SK-N-SH (cell line): ENCODE results near the gene AFAP1L1. TPM values are rescaled to one million over a fixed set of nuclear protein-coding genes. Genes with fewer than 3 reads are reported as not detected.

Experiments used
- CTCF ChIA-PET: fragments of 300-600, 350-600 bp; formaldehyde crosslinking; extraction: SDS; loops from one replicate; lab custom pipeline; 2021; lab: Yijun Ruan, JAX
- POLR2A ChIA-PET: fragments of 350-600 bp; sonication (Branson Sonifier 250); formaldehyde crosslinking; extraction: SDS; loops from one replicate; lab custom pipeline; 2020; ENCODE audit warnings: antibody characterized with exemption, inconsistent platforms; lab: Yijun Ruan, JAX
- DNase-seq: peaks from one replicate; pipeline ENCODE4 v3.0.0; 2012
- H2AFZ ChIP-seq: fragments of 200-600 bp; sonication (generic); 2 replicates; pipeline ENCODE4 v1.8.1; 2016; ENCODE audit warnings: antibody characterized with exemption, mild to moderate bottlenecking, low read depth
- H3F3A ChIP-seq: fragments of 200-600 bp; sonication (generic); replicated peaks from 2 replicates; pipeline ENCODE3; 2016; ENCODE audit warnings: antibody characterized with exemption, mild to moderate bottlenecking; ENCODE audit not compliant: insufficient read depth
- H3K27ac ChIP-seq, 2 experiments: fragments of 200-500 bp in 1 of 2; fragments of 200-600 bp in 1 of 2; sonication (Bioruptor generic) in 1 of 2; sonication (generic), shearing (Covaris generic) in 1 of 2; 2 replicates each; pipeline versions ENCODE4 v1.5.1 to v1.6.1; 2014 to 2016; ENCODE audit warnings: low read depth in 2 of 2, inconsistent platforms in 1 of 2, low read length in 1 of 2, mild to moderate bottlenecking in 1 of 2, mixed read lengths in 1 of 2
- H3K27me3 ChIP-seq: fragments of 200-600 bp; sonication (generic), shearing (Covaris generic); 2 replicates; pipeline ENCODE4 v1.6.1; 2016; ENCODE audit warnings: mixed run types; ENCODE audit not compliant: insufficient read depth
- H3K36me3 ChIP-seq, 2 experiments: fragments of 200-500 bp in 1 of 2; fragments of 200-600 bp in 1 of 2; sonication (Bioruptor generic) in 1 of 2; sonication (generic) in 1 of 2; replicated peaks in 1 of 2; 2 replicates each; pipeline versions ENCODE3 to v1.5.1; 2014 to 2016; ENCODE audit warnings: low read length in 1 of 2, mild to moderate bottlenecking in 1 of 2; ENCODE audit not compliant: insufficient read depth in 2 of 2, control insufficient read depth in 1 of 2
- H3K4me1 ChIP-seq, 2 experiments: fragments of 200-500 bp in 1 of 2; fragments of 200-600 bp in 1 of 2; sonication (Bioruptor generic) in 1 of 2; sonication (generic), shearing (Covaris generic) in 1 of 2; 2 replicates each; pipeline versions ENCODE4 v1.5.1 to v1.6.1; 2014 to 2016; ENCODE audit warnings: low read depth in 1 of 2, low read length in 1 of 2, mixed run types in 1 of 2; ENCODE audit not compliant: insufficient read depth in 2 of 2, control insufficient read depth in 1 of 2
- H3K4me2 ChIP-seq: fragments of 200-600 bp; sonication (generic), shearing (Covaris generic); 2 replicates; pipeline ENCODE4 v1.6.1; 2017; ENCODE audit warnings: mixed run types
- H3K4me3 ChIP-seq, 2 experiments: fragments of 200-500 bp in 1 of 2; fragments of 200-600 bp in 1 of 2; sonication (Bioruptor generic) in 1 of 2; sonication (generic), shearing (Covaris generic) in 1 of 2; 2 replicates each; pipeline versions ENCODE4 v1.5.1 to v1.8.1; 2014 to 2016; ENCODE audit warnings: low read depth in 2 of 2, inconsistent platforms in 1 of 2, low read length in 1 of 2, mild to moderate bottlenecking in 1 of 2, mixed read lengths in 1 of 2, moderate library complexity in 1 of 2
- H3K79me2 ChIP-seq: fragments of 200-600 bp; sonication (generic); 2 replicates; pipeline ENCODE4 v1.8.1; 2017; ENCODE audit warnings: mild to moderate bottlenecking; ENCODE audit not compliant: insufficient read depth
- H3K9ac ChIP-seq: fragments of 200-600 bp; sonication (generic); 2 replicates; pipeline ENCODE4 v1.6.1; 2017; ENCODE audit warnings: mixed run types
- H3K9me2 ChIP-seq: fragments of 200-600 bp; sonication (generic); 2 replicates; pipeline ENCODE4 v1.6.1; 2017; ENCODE audit warnings: mixed run types
- H3K9me3 ChIP-seq: fragments of 200-600 bp; sonication (generic); 2 replicates; pipeline ENCODE4 v1.6.1; 2017; ENCODE audit warnings: mixed run types, mild to moderate bottlenecking, moderate library complexity
- H4K20me1 ChIP-seq: fragments of 200-600 bp; sonication (generic); 2 replicates; pipeline ENCODE4 v1.6.1; 2017; ENCODE audit warnings: mild to moderate bottlenecking, mixed run types; ENCODE audit not compliant: insufficient read depth
- ELF1 ChIP-seq: IDR thresholded peaks from 2 replicates; pipeline ENCODE4 v1.4.0; 2012
- EP300 ChIP-seq, 2 experiments: IDR thresholded peaks; 2 replicates each; pipeline versions ENCODE4 v1.4.0 to v1.6.1; 2012; ENCODE audit warnings: borderline replicate concordance in 1 of 2, low read depth in 1 of 2, low read length in 1 of 2
- EZH2phosphoT487 ChIP-seq: fragments of 200-600 bp; sonication (generic); IDR thresholded peaks from 2 replicates; pipeline ENCODE4 v1.6.1; 2017; ENCODE audit warnings: low read depth, mixed run types, mild to moderate bottlenecking, antibody characterized with exemption, moderate library complexity, borderline replicate concordance
- FOSL2 ChIP-seq: IDR thresholded peaks from 2 replicates; pipeline ENCODE4 v1.4.0; 2012; ENCODE audit warnings: low read depth, mild to moderate bottlenecking, moderate library complexity, borderline replicate concordance
- GABPA ChIP-seq: IDR thresholded peaks from 2 replicates; pipeline ENCODE4 v1.4.0; 2012; ENCODE audit warnings: low read depth, mild to moderate bottlenecking
- MEF2A ChIP-seq: IDR thresholded peaks from 2 replicates; pipeline ENCODE4 v1.4.0; 2012; ENCODE audit warnings: low read depth, borderline replicate concordance
- POLR2AphosphoS5 ChIP-seq: IDR thresholded peaks from 2 replicates; pipeline ENCODE4 v1.6.1; 2012; ENCODE audit warnings: low read depth, low read length
- RAD21 ChIP-seq: IDR thresholded peaks from 2 replicates; pipeline ENCODE4 v1.6.1; 2012; ENCODE audit warnings: mild to moderate bottlenecking, low read length
- RCOR1 ChIP-seq: fragments of 150-350 bp; IDR thresholded peaks from 2 replicates; pipeline ENCODE4 v1.6.1; 2017; ENCODE audit warnings: antibody characterized with exemption, low read length
- RFX5 ChIP-seq: IDR thresholded peaks from 2 replicates; pipeline ENCODE4 v1.6.1; 2012; ENCODE audit warnings: mild to moderate bottlenecking, improper control_type of control experiment, low read length
- WGBS: methylation state at CpG from one replicate; pipeline ENCODE4 v1.1.6; 2017; ENCODE audit warnings: low lambda C conversion rate; 5-methylcytosine and 5-hydroxymethylcytosine counted together
- polyA plus RNA-seq, 3 experiments: library from polyadenylated mRNA; depleted of rRNA; stranded (reverse); fragments of >200 nt; gene quantifications; 2 replicates each; pipeline ENCODE4 v1.2.3, GENCODE V29; 2012
- TF ChIP-seq, protein P1 (sequence below): fragments of 200-600 bp; sonication (generic); IDR thresholded peaks from 2 replicates; pipeline ENCODE4 v1.6.1; 2017; ENCODE audit warnings: antibody characterized with exemption, mild to moderate bottlenecking, moderate library complexity
- TF ChIP-seq, protein P2 (sequence below): IDR thresholded peaks from 2 replicates; pipeline ENCODE4; 2012
- TF ChIP-seq, protein P3 (sequence below): IDR thresholded peaks from 2 replicates; pipeline ENCODE4 v1.4.0; 2012; ENCODE audit warnings: low read depth, borderline replicate concordance
- TF ChIP-seq, protein P4 (sequence below): IDR thresholded peaks from 2 replicates; pipeline ENCODE4 v1.6.1; 2012; ENCODE audit warnings: mild to moderate bottlenecking, low read depth, low read length, moderate library complexity

The AFAP1L1 gene
- polyA plus RNA-seq, 1 of the 3 experiments (the other 2 are of a cell fraction): 0.82 TPM

DNA sequence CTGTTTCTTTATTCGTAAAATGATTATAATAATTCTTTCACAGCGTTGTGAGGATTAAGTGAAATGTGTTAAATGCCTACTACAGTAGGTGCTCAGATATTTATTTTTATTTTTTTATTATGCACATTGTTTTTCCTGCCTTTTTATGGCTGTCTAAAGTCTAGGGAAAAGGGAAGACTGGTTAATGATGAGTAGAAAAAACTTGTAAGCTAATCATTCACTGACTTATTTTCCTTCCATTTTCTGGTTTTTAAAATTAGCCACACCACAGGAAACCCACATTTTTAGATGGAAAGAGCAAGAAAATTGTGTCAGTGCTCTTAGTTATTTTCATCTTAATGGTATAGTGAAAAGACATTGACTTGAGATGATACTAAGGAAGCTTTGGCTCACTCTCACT lies 82.3 kb downstream of the AFAP1L1 start (continued):
- TF ChIP-seq, protein P1, sequence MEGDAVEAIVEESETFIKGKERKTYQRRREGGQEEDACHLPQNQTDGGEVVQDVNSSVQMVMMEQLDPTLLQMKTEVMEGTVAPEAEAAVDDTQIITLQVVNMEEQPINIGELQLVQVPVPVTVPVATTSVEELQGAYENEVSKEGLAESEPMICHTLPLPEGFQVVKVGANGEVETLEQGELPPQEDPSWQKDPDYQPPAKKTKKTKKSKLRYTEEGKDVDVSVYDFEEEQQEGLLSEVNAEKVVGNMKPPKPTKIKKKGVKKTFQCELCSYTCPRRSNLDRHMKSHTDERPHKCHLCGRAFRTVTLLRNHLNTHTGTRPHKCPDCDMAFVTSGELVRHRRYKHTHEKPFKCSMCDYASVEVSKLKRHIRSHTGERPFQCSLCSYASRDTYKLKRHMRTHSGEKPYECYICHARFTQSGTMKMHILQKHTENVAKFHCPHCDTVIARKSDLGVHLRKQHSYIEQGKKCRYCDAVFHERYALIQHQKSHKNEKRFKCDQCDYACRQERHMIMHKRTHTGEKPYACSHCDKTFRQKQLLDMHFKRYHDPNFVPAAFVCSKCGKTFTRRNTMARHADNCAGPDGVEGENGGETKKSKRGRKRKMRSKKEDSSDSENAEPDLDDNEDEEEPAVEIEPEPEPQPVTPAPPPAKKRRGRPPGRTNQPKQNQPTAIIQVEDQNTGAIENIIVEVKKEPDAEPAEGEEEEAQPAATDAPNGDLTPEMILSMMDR: no peak
- TF ChIP-seq RAD21 (no peak), RCOR1 (no peak), RFX5 (no peak), ELF1 (no peak), GABPA (no peak)

DNA sequence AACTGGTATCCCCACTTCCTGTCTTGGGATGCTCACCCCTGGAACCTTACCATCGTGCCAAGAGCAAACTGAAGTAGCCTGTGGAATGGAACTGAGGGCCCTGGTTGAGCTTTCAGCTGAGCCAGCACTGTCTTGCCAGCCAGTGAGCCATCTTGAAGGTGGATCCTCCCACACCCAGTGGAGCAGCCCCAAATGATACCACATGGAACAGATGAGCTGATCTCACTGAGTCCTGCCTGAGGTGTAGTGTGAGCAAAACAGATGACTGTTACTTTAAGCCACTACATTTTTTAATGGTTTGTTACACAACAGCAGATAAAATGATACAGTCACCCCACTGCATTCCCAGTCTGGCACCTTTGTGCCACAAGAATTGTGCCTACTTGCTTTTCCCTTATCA lies 84.0 kb downstream of the AFAP1L1 start:
- H3K79me2 ChIP-seq: peaks cover 20% of the 10 kb centered on the region; the same call in 1 of the 2 replicates
- peaks cover 40 to 52% of the 10 kb centered on the region in 2 experiments for H3K36me3 ChIP-seq
- H3K27ac ChIP-seq: no peak overlapping the region
- no peaks in the 10 kb centered on the region for H3K9me3 ChIP-seq
- H2AFZ ChIP-seq: no peak overlapping the region
- POLR2A ChIA-PET: interaction anchor here (4.1 kb wide), 1 partner anchor 10 kb away, joined by 38 read pairs; the partner anchor contains the start of gene GRPEL2
- no peak for TF ChIP-seq RAD21
- 0 out of 2 replicates have a peak, but pooled peaks have one; percentile 9 for TF ChIP-seq POLR2AphosphoS5
- no peak overlapping the region for H3K9ac ChIP-seq
- H3K4me2 ChIP-seq: no peak overlapping the region
- H4K20me1 ChIP-seq: no peaks in the 10 kb centered on the region
- 100% methylated on average over 1 of the region's 1 CpG for WGBS
- H3K27me3 ChIP-seq: no peaks in the 10 kb centered on the region
- peaks cover 0 to 12% of the 10 kb centered on the region in 2 experiments; a peak in 1 of 4 replicates for H3K4me1 ChIP-seq
- no peak overlapping the region for H3K4me3 ChIP-seq
- no peaks in the 10 kb centered on the region for H3K9me2 ChIP-seq
- peaks cover 32% of the 10 kb centered on the region for H3F3A ChIP-seq
- DNase-seq: no peak
- CTCF ChIA-PET: interaction anchor here (0.6 to 41.4 kb wide), 9 partner anchors 10 to 211 kb away, joined by 3 to 1751 read pairs (median 4); no protein-coding TSS in a partner anchor

DNA sequence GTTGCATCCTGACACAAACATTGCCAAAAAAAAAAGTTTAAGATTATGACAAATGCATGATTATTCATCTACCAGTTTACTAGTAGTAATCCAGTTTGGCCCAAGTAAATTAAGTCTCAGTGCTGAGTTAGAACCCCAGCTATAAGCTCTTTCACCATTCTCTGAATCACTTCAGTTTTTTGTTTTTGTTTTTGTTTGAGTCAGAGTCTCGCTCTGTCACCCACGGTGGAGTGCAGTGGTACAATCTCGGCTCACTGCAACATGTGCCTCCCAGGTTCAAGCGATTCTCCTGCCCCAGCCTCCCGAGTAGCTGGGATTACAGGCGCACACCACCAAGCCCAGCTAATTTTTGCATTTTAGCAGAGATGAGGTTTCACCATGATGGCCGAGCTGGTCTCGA lies 84.7 kb downstream of the AFAP1L1 start:
- Histone ChIP-seq H3K4me1 (peaks cover 0 to 12% of the 10 kb centered on the region in 2 experiments; a peak in 1 of 4 replicates), H3K79me2 (peaks cover 15% of the 10 kb centered on the region; the same call in 1 of the 2 replicates), H3K27me3 (no peaks in the 10 kb centered on the region), H3K4me2 (no peak overlapping the region), H3K9ac (no peak overlapping the region), H3K36me3 (peaks cover 36 to 45% of the 10 kb centered on the region in 2 experiments), H4K20me1 (no peaks in the 10 kb centered on the region), H3K9me3 (no peaks in the 10 kb centered on the region), H3K9me2 (no peaks in the 10 kb centered on the region), H3K27ac (no peak overlapping the region), H3K4me3 (no peak overlapping the region), H3F3A (peaks cover 32% of the 10 kb centered on the region), H2AFZ (no peak overlapping the region)
- TF ChIP-seq RCOR1 (no peak), EZH2phosphoT487 (no peak), GABPA (no peak), FOSL2 (no peak), MEF2A (no peak), ELF1 (no peak), EP300 (IDR thresholded peaks at IDR 0.05; ENCODE audit: borderline replicate concordance in 1 of 2, low read depth in 1 of 2, low read length in 1 of 2) (no peak)
- TF ChIP-seq, protein P2, sequence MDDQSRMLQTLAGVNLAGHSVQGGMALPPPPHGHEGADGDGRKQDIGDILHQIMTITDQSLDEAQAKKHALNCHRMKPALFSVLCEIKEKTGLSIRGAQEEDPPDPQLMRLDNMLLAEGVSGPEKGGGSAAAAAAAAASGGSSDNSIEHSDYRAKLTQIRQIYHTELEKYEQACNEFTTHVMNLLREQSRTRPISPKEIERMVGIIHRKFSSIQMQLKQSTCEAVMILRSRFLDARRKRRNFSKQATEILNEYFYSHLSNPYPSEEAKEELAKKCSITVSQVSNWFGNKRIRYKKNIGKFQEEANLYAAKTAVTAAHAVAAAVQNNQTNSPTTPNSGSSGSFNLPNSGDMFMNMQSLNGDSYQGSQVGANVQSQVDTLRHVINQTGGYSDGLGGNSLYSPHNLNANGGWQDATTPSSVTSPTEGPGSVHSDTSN: no peak
- TF ChIP-seq, protein P3, sequence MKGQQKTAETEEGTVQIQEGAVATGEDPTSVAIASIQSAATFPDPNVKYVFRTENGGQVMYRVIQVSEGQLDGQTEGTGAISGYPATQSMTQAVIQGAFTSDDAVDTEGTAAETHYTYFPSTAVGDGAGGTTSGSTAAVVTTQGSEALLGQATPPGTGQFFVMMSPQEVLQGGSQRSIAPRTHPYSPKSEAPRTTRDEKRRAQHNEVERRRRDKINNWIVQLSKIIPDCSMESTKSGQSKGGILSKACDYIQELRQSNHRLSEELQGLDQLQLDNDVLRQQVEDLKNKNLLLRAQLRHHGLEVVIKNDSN: no peak
- TF ChIP-seq, protein P4, sequence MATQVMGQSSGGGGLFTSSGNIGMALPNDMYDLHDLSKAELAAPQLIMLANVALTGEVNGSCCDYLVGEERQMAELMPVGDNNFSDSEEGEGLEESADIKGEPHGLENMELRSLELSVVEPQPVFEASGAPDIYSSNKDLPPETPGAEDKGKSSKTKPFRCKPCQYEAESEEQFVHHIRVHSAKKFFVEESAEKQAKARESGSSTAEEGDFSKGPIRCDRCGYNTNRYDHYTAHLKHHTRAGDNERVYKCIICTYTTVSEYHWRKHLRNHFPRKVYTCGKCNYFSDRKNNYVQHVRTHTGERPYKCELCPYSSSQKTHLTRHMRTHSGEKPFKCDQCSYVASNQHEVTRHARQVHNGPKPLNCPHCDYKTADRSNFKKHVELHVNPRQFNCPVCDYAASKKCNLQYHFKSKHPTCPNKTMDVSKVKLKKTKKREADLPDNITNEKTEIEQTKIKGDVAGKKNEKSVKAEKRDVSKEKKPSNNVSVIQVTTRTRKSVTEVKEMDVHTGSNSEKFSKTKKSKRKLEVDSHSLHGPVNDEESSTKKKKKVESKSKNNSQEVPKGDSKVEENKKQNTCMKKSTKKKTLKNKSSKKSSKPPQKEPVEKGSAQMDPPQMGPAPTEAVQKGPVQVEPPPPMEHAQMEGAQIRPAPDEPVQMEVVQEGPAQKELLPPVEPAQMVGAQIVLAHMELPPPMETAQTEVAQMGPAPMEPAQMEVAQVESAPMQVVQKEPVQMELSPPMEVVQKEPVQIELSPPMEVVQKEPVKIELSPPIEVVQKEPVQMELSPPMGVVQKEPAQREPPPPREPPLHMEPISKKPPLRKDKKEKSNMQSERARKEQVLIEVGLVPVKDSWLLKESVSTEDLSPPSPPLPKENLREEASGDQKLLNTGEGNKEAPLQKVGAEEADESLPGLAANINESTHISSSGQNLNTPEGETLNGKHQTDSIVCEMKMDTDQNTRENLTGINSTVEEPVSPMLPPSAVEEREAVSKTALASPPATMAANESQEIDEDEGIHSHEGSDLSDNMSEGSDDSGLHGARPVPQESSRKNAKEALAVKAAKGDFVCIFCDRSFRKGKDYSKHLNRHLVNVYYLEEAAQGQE: no peak
- ChIA-PET CTCF (interaction anchor here (0.8 to 41.4 kb wide), 7 partner anchors 9 to 195 kb away, joined by 3 to 1751 read pairs (median 19); partner anchors contain the start of gene CSNK1A1), POLR2A (interaction anchor here (0.6 to 4.1 kb wide), 2 partner anchors 11 to 44 kb away, joined by 3 to 38 read pairs; partner anchors contain the start of gene GRPEL2)
- 96% methylated on average over 8 of the region's 8 CpGs for WGBS
- DNase-seq: no peak
